ENCODE results near the gene SNX10.
A peak's percentile ranks its signal among the peaks of the same experiment; 100 is the strongest.

Gene SNX10

GRCh38 chr7:26398756-26399509 is 107.3 kb downstream of the SNX10 start:
- no peaks in the 10 kb centered on the region for H3K36me3 ChIP-seq (ENCODE audit: control insufficient read depth, insufficient read depth, low read length)
- DNase-seq (ENCODE audit: low read depth, low spot score): no peak
- no CpG with 5 or more reads among the region's 52 CpGs for WGBS (ENCODE audit: insufficient coverage, insufficient read length)
- H3K4me3 ChIP-seq (ENCODE audit: low read length): peak overlapping the region; percentile 91
- H3K4me1 ChIP-seq (ENCODE audit: control insufficient read depth, insufficient read depth, low read length): 0 out of 2 replicates have a peak, but pooled peaks cover 2% of the 10 kb centered on the region
- H3K27me3 ChIP-seq (ENCODE audit: control insufficient read depth, insufficient read depth, low read length): no peaks in the 10 kb centered on the region
- H3K9me3 ChIP-seq (ENCODE audit: control insufficient read depth, insufficient read depth, low read length): no peaks in the 10 kb centered on the region
- H3K27ac ChIP-seq (ENCODE audit: low read length): no peak overlapping the region

- H3K27me3 ChIP-seq (ENCODE audit: control insufficient read depth, insufficient read depth, low read length): no peaks in the 10 kb centered on the region
- no peaks in the 10 kb centered on the region for H3K36me3 ChIP-seq (ENCODE audit: control insufficient read depth, insufficient read depth, low read length)
- no peak overlapping the region for H3K4me3 ChIP-seq (ENCODE audit: low read length)
- DNase-seq (ENCODE audit: low read depth, low spot score): no peak
- H3K9me3 ChIP-seq (ENCODE audit: control insufficient read depth, insufficient read depth, low read length): no peaks in the 10 kb centered on the region
- 0 out of 2 replicates have a peak, but pooled peaks cover 3% of the 10 kb centered on the region for H3K4me1 ChIP-seq (ENCODE audit: control insufficient read depth, insufficient read depth, low read length)
- WGBS (ENCODE audit: insufficient coverage, insufficient read length): no CpG with 5 or more reads among the region's 1 CpG
- no peak overlapping the region for H3K27ac ChIP-seq (ENCODE audit: low read length)
Measured at GRCh38 chr7:26399736-26400135, 108.1 kb downstream of the SNX10 start.

- Histone ChIP-seq H3K27ac (ENCODE audit: low read length) (no peak overlapping the region), H3K4me3 (ENCODE audit: low read length) (no peak overlapping the region), H3K4me1 (ENCODE audit: control insufficient read depth, insufficient read depth, low read length) (0 out of 2 replicates have a peak, but pooled peaks cover 3% of the 10 kb centered on the region), H3K36me3 (ENCODE audit: control insufficient read depth, insufficient read depth, low read length) (no peaks in the 10 kb centered on the region), H3K9me3 (ENCODE audit: control insufficient read depth, insufficient read depth, low read length) (no peaks in the 10 kb centered on the region), H3K27me3 (ENCODE audit: control insufficient read depth, insufficient read depth, low read length) (no peaks in the 10 kb centered on the region)
- no peak for DNase-seq (ENCODE audit: low read depth, low spot score)
- no CpG with 5 or more reads among the region's 3 CpGs for WGBS (ENCODE audit: insufficient coverage, insufficient read length)
Measured at GRCh38 chr7:26403640-26404039, 112.0 kb downstream of the SNX10 start.

- WGBS (ENCODE audit: insufficient coverage, insufficient read length): no CpG with 5 or more reads among the region's 10 CpGs
- Histone ChIP-seq H3K9me3 (ENCODE audit: control insufficient read depth, insufficient read depth, low read length) (no peaks in the 10 kb centered on the region), H3K27me3 (ENCODE audit: control insufficient read depth, insufficient read depth, low read length) (no peaks in the 10 kb centered on the region), H3K27ac (ENCODE audit: low read length) (no peak overlapping the region), H3K4me3 (ENCODE audit: low read length) (no peak overlapping the region), H3K36me3 (ENCODE audit: control insufficient read depth, insufficient read depth, low read length) (no peaks in the 10 kb centered on the region), H3K4me1 (ENCODE audit: control insufficient read depth, insufficient read depth, low read length) (0 out of 2 replicates have a peak, but pooled peaks cover 2% of the 10 kb centered on the region)
- no peak for DNase-seq (ENCODE audit: low read depth, low spot score)
Measured at GRCh38 chr7:26404189-26404996, 112.7 kb downstream of the SNX10 start.

- no peaks in the 10 kb centered on the region for H3K36me3 ChIP-seq (ENCODE audit: control insufficient read depth, insufficient read depth, low read length)
- no peak overlapping the region for H3K4me3 ChIP-seq (ENCODE audit: low read length)
- H3K9me3 ChIP-seq (ENCODE audit: control insufficient read depth, insufficient read depth, low read length): no peaks in the 10 kb centered on the region
- no CpG with 5 or more reads among the region's 2 CpGs for WGBS (ENCODE audit: insufficient coverage, insufficient read length)
- no peak overlapping the region for H3K27ac ChIP-seq (ENCODE audit: low read length)
- H3K4me1 ChIP-seq (ENCODE audit: control insufficient read depth, insufficient read depth, low read length): 0 out of 2 replicates have a peak, but pooled peaks cover 2% of the 10 kb centered on the region
- no peaks in the 10 kb centered on the region for H3K27me3 ChIP-seq (ENCODE audit: control insufficient read depth, insufficient read depth, low read length)
- DNase-seq (ENCODE audit: low read depth, low spot score): no peak
Measured at GRCh38 chr7:26406433-26406832, 114.8 kb downstream of the SNX10 start.

- no peak for DNase-seq (ENCODE audit: low read depth, low spot score)
- no peak overlapping the region for H3K4me3 ChIP-seq (ENCODE audit: low read length)
- no CpG with 5 or more reads among the region's 5 CpGs for WGBS (ENCODE audit: insufficient coverage, insufficient read length)
- no peaks in the 10 kb centered on the region for H3K27me3 ChIP-seq (ENCODE audit: control insufficient read depth, insufficient read depth, low read length)
- H3K27ac ChIP-seq (ENCODE audit: low read length): no peak overlapping the region
- no peaks in the 10 kb centered on the region for H3K9me3 ChIP-seq (ENCODE audit: control insufficient read depth, insufficient read depth, low read length)
- H3K4me1 ChIP-seq (ENCODE audit: control insufficient read depth, insufficient read depth, low read length): no peaks in the 10 kb centered on the region
- no peaks in the 10 kb centered on the region for H3K36me3 ChIP-seq (ENCODE audit: control insufficient read depth, insufficient read depth, low read length)
Measured at GRCh38 chr7:26409661-26410547, 118.2 kb downstream of the SNX10 start.

GRCh38 chr7:26413007-26413691 is 121.5 kb downstream of the SNX10 start:
- H3K9me3 ChIP-seq (ENCODE audit: control insufficient read depth, insufficient read depth, low read length): no peaks in the 10 kb centered on the region
- H3K4me1 ChIP-seq (ENCODE audit: control insufficient read depth, insufficient read depth, low read length): no peaks in the 10 kb centered on the region
- H3K4me3 ChIP-seq (ENCODE audit: low read length): no peak overlapping the region
- DNase-seq (ENCODE audit: low read depth, low spot score): no peak
- H3K27ac ChIP-seq (ENCODE audit: low read length): no peak overlapping the region
- WGBS (ENCODE audit: insufficient coverage, insufficient read length): no CpG with 5 or more reads among the region's 3 CpGs
- no peaks in the 10 kb centered on the region for H3K36me3 ChIP-seq (ENCODE audit: control insufficient read depth, insufficient read depth, low read length)
- no peaks in the 10 kb centered on the region for H3K27me3 ChIP-seq (ENCODE audit: control insufficient read depth, insufficient read depth, low read length)

GRCh38 chr7:26416004-26416403 is 124.3 kb downstream of the SNX10 start:
- H3K9me3 ChIP-seq (ENCODE audit: control insufficient read depth, insufficient read depth, low read length): no peaks in the 10 kb centered on the region
- peaks cover 3% of the 10 kb centered on the region; the same call in 1 of the 2 replicates for H3K4me1 ChIP-seq (ENCODE audit: control insufficient read depth, insufficient read depth, low read length)
- no peaks in the 10 kb centered on the region for H3K27me3 ChIP-seq (ENCODE audit: control insufficient read depth, insufficient read depth, low read length)
- no peak for DNase-seq (ENCODE audit: low read depth, low spot score)
- H3K4me3 ChIP-seq (ENCODE audit: low read length): no peak overlapping the region
- WGBS (ENCODE audit: insufficient coverage, insufficient read length): no CpG with 5 or more reads among the region's 1 CpG
- no peak overlapping the region for H3K27ac ChIP-seq (ENCODE audit: low read length)
- no peaks in the 10 kb centered on the region for H3K36me3 ChIP-seq (ENCODE audit: control insufficient read depth, insufficient read depth, low read length)

- Histone ChIP-seq H3K27ac (ENCODE audit: low read length) (no peak overlapping the region), H3K4me1 (ENCODE audit: control insufficient read depth, insufficient read depth, low read length) (peaks cover 3% of the 10 kb centered on the region; the same call in 1 of the 2 replicates), H3K9me3 (ENCODE audit: control insufficient read depth, insufficient read depth, low read length) (no peaks in the 10 kb centered on the region), H3K4me3 (ENCODE audit: low read length) (no peak overlapping the region), H3K27me3 (ENCODE audit: control insufficient read depth, insufficient read depth, low read length) (no peaks in the 10 kb centered on the region), H3K36me3 (ENCODE audit: control insufficient read depth, insufficient read depth, low read length) (no peaks in the 10 kb centered on the region)
- 100% methylated on average over 1 of the region's 5 CpGs for WGBS (ENCODE audit: insufficient coverage, insufficient read length)
- DNase-seq (ENCODE audit: low read depth, low spot score): no peak
Measured at GRCh38 chr7:26417911-26418413, 126.3 kb downstream of the SNX10 start.

All from iPS DF 6.9 (cell line).